Type B pancreatic cell (in vitro differentiated cells): Measurements from ENCODE around the gene C17orf100. TPM values are rescaled to one million over a fixed set of nuclear protein-coding genes. Genes with fewer than 3 reads are reported as not detected.

ENCODE experiments used
- DNase-seq: peaks from one replicate; pipeline ENCODE4 v3.0.0; 2021; ENCODE audit warnings: mixed read lengths; ENCODE audit not compliant: unreplicated experiment; ENCODE audit errors: extremely low spot score
- H3K27ac Mint-ChIP-seq: 2 replicates; pipeline ENCODE4 v1.8.0; 2021; ENCODE audit warnings: mild to moderate bottlenecking, mixed read lengths
- H3K27me3 Mint-ChIP-seq: 2 replicates; pipeline ENCODE4 v1.8.0; 2021; ENCODE audit warnings: mixed read lengths
- H3K36me3 Mint-ChIP-seq: 2 replicates; pipeline ENCODE4 v1.8.0; 2021; ENCODE audit warnings: mixed read lengths
- H3K4me1 Mint-ChIP-seq: one replicate; pipeline ENCODE4 v1.8.0; 2021; ENCODE audit warnings: mixed read lengths; ENCODE audit not compliant: unreplicated experiment
- H3K4me3 Mint-ChIP-seq: 2 replicates; pipeline ENCODE4 v1.8.0; 2021; ENCODE audit warnings: mild to moderate bottlenecking, mixed read lengths
- H3K9me3 Mint-ChIP-seq: 2 replicates; pipeline ENCODE4 v1.8.0; 2021; ENCODE audit warnings: mixed read lengths
- total RNA-seq: library from RNA; stranded (reverse); gene quantifications from 2 replicates; pipeline ENCODE4 v1.2.1, GENCODE V29; 2021; ENCODE audit warnings: low replicate concordance
- TF ChIP-seq, protein P1 (sequence below): fragments of 200-600 bp; sonication (generic); conservative IDR thresholded peaks from 2 replicates; pipeline ENCODE4 v1.5.0; 2021; ENCODE audit warnings: antibody characterized with exemption, mild to moderate bottlenecking

The C17orf100 gene
- total RNA-seq, 1 donor from 2014 or later, result 4.3 TPM

DNA sequence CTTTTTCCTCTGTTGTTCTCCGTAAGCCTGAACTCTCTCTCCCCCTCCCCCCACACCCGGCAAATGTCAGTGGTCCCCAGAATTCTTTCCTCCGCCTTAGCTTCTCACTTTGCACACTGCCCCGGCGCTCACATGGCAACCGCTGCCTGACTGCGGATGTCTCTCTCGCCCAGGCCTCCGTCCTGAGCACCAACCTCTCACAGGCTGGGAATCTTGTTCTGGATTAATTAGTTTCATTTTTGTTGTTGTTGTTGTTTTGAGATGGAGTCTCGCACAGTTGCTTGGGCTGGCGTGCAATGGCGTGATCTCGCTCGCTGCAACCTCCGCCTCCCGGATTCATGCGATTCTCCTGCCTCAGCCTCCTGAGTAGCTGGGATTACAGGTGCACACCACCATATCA, 16.7 kb downstream of the C17orf100 start:
- no peaks in the 10 kb centered on the region for H3K4me1 Mint-ChIP-seq
- no peak for DNase-seq
- peaks cover 26% of the 10 kb centered on the region for H3K27me3 Mint-ChIP-seq

DNA sequence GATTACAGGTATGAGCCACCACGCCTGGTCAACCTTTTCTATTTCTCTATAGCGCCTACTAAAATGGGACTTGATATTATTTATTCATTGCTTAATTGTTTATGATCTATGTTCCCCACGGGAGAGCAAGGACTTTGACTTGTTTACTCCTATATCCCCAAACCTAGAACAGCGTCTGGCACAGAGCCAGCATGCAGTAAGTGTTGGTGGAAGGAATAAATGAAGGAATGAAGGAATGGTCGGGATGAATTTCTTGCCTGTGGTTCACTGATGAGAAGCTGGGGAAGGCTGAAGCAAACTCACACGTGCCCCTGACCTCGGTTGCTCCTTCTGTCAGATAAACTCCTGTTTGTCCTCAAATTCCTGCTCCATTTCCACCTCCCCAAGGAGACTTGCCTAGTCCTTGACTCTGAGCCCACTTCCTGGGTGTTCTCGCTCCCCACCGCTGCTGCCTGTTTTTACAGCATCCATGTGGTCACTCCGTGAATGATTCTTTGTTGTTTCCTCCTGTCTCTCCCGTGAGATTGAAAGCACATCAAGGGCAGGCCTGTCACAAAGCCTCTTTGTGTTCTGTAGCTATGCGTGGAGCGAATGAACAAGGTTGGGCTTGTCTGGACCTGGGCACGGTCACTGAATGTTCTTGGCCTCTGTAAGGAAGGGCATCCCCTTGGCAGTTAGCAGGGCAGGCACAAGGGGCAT, 17.3 kb downstream of the C17orf100 start:
- Mint-ChIP-seq H3K27ac (peak overlapping the region; percentile 30), H3K4me1 (no peaks in the 10 kb centered on the region), H3K4me3 (no peak overlapping the region), H3K27me3 (peaks cover 26% of the 10 kb centered on the region), H3K9me3 (no peaks in the 10 kb centered on the region), H3K36me3 (no peaks in the 10 kb centered on the region)
- TF ChIP-seq, protein P1, sequence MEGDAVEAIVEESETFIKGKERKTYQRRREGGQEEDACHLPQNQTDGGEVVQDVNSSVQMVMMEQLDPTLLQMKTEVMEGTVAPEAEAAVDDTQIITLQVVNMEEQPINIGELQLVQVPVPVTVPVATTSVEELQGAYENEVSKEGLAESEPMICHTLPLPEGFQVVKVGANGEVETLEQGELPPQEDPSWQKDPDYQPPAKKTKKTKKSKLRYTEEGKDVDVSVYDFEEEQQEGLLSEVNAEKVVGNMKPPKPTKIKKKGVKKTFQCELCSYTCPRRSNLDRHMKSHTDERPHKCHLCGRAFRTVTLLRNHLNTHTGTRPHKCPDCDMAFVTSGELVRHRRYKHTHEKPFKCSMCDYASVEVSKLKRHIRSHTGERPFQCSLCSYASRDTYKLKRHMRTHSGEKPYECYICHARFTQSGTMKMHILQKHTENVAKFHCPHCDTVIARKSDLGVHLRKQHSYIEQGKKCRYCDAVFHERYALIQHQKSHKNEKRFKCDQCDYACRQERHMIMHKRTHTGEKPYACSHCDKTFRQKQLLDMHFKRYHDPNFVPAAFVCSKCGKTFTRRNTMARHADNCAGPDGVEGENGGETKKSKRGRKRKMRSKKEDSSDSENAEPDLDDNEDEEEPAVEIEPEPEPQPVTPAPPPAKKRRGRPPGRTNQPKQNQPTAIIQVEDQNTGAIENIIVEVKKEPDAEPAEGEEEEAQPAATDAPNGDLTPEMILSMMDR, result no peak
- DNase-seq, result no peak

More for the DNA sequence above, 16.7 kb downstream of the C17orf100 start:
- Mint-ChIP-seq H3K36me3 (no peaks in the 10 kb centered on the region), H3K9me3 (no peaks in the 10 kb centered on the region), H3K27ac (no peak overlapping the region), H3K4me3 (no peak overlapping the region)
- TF ChIP-seq, protein P1, result no peak

DNA sequence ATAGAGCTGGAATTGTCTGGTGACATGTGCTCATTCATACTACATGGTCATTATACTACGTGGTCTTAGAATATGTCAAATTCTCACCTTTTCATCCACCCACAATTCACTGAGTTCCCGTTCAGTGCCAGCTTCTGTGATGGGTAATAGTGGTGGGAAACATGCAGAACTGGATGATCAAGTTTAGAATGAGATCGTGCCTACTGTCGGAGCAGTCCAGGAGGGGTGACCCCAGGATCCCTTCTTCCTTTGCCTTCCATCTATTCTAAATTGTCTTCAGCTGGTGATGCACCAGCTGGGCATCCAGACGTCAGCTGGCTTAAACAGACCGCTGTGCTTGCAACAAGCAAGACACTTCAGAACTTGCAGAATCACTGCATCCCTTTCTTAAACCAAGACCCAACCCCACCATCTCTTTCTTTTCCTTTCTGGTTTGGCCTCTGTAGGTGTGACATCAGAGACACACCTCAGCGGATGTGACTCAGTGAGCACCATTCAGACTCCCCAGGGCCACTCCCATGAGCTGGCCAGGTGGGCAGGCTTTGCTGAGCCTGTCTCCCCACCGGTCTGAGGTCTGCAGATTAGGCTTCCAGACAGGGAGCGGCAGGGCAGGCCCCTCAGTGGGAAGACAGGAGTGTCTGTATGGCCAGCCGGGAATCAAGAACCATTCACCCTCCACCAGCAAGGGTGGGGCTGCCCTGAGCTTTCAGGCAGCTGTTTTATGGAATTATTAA, 18.1 kb downstream of the C17orf100 start:
- Mint-ChIP-seq H3K9me3 (no peaks in the 10 kb centered on the region), H3K27ac (peak overlapping the region; percentile 31), H3K27me3 (peaks cover 26% of the 10 kb centered on the region), H3K4me3 (no peak overlapping the region), H3K36me3 (no peaks in the 10 kb centered on the region), H3K4me1 (no peaks in the 10 kb centered on the region)
- TF ChIP-seq, protein P1, result no peak
- no peak for DNase-seq

DNA sequence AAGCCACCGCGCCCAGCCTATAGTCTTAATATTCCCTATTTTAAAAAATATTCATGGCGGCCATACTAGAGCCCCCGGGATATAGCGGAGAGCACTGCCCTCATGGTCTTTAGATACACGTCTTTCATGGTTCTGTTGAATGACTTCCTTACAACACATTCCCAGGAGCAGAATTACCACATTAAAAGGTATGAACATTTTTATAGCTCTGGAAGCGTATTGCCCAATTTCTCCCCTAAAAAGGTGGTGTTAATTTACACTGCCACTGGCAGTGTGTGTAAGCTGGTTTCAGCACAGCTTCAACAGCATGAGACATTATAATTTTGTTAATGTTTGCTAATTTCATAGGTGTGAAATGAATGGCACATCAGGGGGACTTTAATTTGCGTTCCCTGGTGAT, 19.0 kb downstream of the C17orf100 start:
- TF ChIP-seq, protein P1, result no peak
- H3K4me3 Mint-ChIP-seq, result no peak overlapping the region
- peaks cover 26% of the 10 kb centered on the region for H3K27me3 Mint-ChIP-seq
- no peaks in the 10 kb centered on the region for H3K9me3 Mint-ChIP-seq
- DNase-seq, result no peak
- no peaks in the 10 kb centered on the region for H3K36me3 Mint-ChIP-seq
- peak overlapping the region; percentile 41 for H3K27ac Mint-ChIP-seq
- H3K4me1 Mint-ChIP-seq, result no peaks in the 10 kb centered on the region

DNA sequence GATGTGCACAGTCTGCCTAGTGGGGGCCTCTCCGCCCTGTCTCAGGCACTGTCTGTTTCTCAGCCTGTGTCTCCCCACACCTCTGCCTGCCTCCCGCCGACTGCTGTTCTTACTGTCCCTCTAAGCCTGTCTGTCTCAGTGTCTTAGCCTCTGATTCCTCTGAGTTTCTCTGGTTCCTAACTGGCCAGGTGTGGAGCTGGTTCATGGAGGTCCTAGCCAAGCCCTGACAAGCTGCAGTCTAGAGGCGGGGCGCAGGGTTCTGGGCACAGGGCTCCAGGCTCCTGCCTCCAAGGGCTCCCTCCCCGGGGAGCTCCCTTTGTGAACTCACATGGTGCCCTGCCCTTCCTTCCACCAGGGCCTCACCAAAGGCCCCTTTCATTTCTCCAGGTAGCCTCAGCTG, 19.4 kb downstream of the C17orf100 start:
- H3K27ac Mint-ChIP-seq, result peak overlapping the region; percentile 41
- H3K36me3 Mint-ChIP-seq, result no peaks in the 10 kb centered on the region
- H3K9me3 Mint-ChIP-seq, result no peaks in the 10 kb centered on the region
- peaks cover 29% of the 10 kb centered on the region for H3K27me3 Mint-ChIP-seq
- no peaks in the 10 kb centered on the region for H3K4me1 Mint-ChIP-seq
- TF ChIP-seq, protein P1, result no peak
- DNase-seq, result no peak
- H3K4me3 Mint-ChIP-seq, result no peak overlapping the region
